Psoas muscle (tissue), 8 donors: ENCODE data around the gene GOLM1. TPM values are rescaled to one million over a fixed set of nuclear protein-coding genes. Genes with fewer than 3 reads are reported as not detected.

Experiments used
- ATAC-seq, 4 donors: fragments of 200-7000 bp; cut with Tn5 transposase; one replicate each; pipeline ENCODE4 v1.9.1; 2020; ENCODE audit warnings: moderate library complexity in 3 of 4, mild to moderate bottlenecking in 2 of 4
- DNase-seq, 2 donors: peaks; one replicate each; pipeline ENCODE4 v3.0.0-alpha.2; 2020
- H3K27ac ChIP-seq: fragments of 200-600 bp; one replicate; pipeline ENCODE4 v1.8.0; 2022
- H3K27me3 ChIP-seq, 3 donors: fragments of 200-600 bp in 1 of 3; one replicate each; pipeline versions ENCODE4 v1.6.1 to v1.8.0; 2013 to 2022; ENCODE audit warnings: low read length in 2 of 3, mild to moderate bottlenecking in 2 of 3, moderate library complexity in 1 of 3; ENCODE audit not compliant: insufficient read depth in 3 of 3
- H3K36me3 ChIP-seq, 2 donors: fragments of 200-600 bp in 1 of 2; one replicate each; pipeline versions ENCODE4 v1.6.1 to v1.8.0; 2013 to 2022; ENCODE audit warnings: low read depth in 1 of 2, mild to moderate bottlenecking in 1 of 2, moderate library complexity in 1 of 2; ENCODE audit not compliant: insufficient read depth in 1 of 2
- H3K4me1 ChIP-seq: fragments of 200-600 bp; one replicate; pipeline ENCODE4 v1.8.0; 2022
- H3K4me3 ChIP-seq: fragments of 200-600 bp; one replicate; pipeline ENCODE4 v1.8.0; 2022; ENCODE audit warnings: mild to moderate bottlenecking
- H3K9me3 ChIP-seq: fragments of 200-600 bp; one replicate; pipeline ENCODE4 v1.8.0; 2022
- CTCF ChIP-seq: fragments of 200-600 bp; IDR thresholded peaks from one replicate; pipeline ENCODE4 v1.8.0; 2022; ENCODE audit warnings: antibody characterized with exemption
- WGBS, 3 donors: extraction: QIAGEN DNeasy Blood & Tissue Kit; methylation state at CpG; one replicate each; pipeline versions ENCODE4 v1.1.6 to v1.1.7; 2013; 5-methylcytosine and 5-hydroxymethylcytosine counted together
- intact Hi-C, 2 donors: fragments of 100-400 bp; cut with DNase I; formaldehyde crosslinking; loops; one replicate each; pipeline versions ENCODE4 v1.11.0 to v1.14.2; 2022
- polyA plus RNA-seq, 3 donors: library from polyadenylated mRNA; stranded (reverse); fragments of 200-250 nt; gene quantifications; one replicate each; pipeline ENCODE4 v1.2.3, GENCODE V29; 2013
- total RNA-seq, 4 donors: library from RNA; stranded (reverse); fragmentation: NEBNext Ultra II Directional in 2 of 4; extraction: Animal tissue kit (Norgen Biotek cat#: 25700) in 2 of 4; gene quantifications; one replicate each; pipeline versions ENCODE4 v1.2.1 to v1.2.4, GENCODE V29; 2021 to 2023
- donor health status: healthy with polysubstance abuse.
- donor health status: DM: no; HTN: no; CAD: no; lungs with moderate emphysema.
- donor health status: Bipolar disorder and iron deficiency.
- donor health status: healthy.
- donor health status: DM: yes; HTN: yes; CAD: no.
- donor health status: DM: no; HTN: no; CAD: no.
- donor health status: DM: no; HTN: no; CAD: no.
- donor health status: DM: yes; HTN: yes; CAD: no.

Gene GOLM1
- total and polyA plus RNA-seq, 7 donors: 2.6 to 7.0 (median 3.6) TPM

- no peak for DNase-seq
- 70 to 73% (median 71%) methylated on average over 3 of the region's 3 CpGs for WGBS, 3 donors
- H3K27ac ChIP-seq: no peak overlapping the region
Measured at GRCh38 chr9:86040861-86041155, 58.5 kb downstream of the GOLM1 start.

GRCh38 chr9:86039991-86040860 is 59.1 kb downstream of the GOLM1 start:
- 94 to 96% (median 95%) methylated on average over 12 of the region's 12 CpGs for WGBS, 3 donors
- DNase-seq (no peak), ATAC-seq (no peak)
- Histone ChIP-seq H3K36me3 (no peaks in the 10 kb centered on the region), H3K4me3 (no peak overlapping the region), H3K9me3 (no peaks in the 10 kb centered on the region), H3K4me1 (no peaks in the 10 kb centered on the region), H3K27ac (no peak overlapping the region), H3K27me3 (no peaks in the 10 kb centered on the region)
- no peak for TF ChIP-seq CTCF
- intact Hi-C loops: no loop called here

More at GRCh38 chr9:86040861-86041155, 58.5 kb downstream of the GOLM1 start:
- Histone ChIP-seq H3K27me3 (no peaks in the 10 kb centered on the region), H3K4me1 (no peaks in the 10 kb centered on the region), H3K4me3 (no peak overlapping the region), H3K9me3 (no peaks in the 10 kb centered on the region), H3K36me3 (no peaks in the 10 kb centered on the region)
- intact Hi-C loops: no loop called here
- TF ChIP-seq CTCF: no peak
- no peak for ATAC-seq

GRCh38 chr9:86036555-86036954 is 62.8 kb downstream of the GOLM1 start:
- ATAC-seq (no peak), DNase-seq (no peak)
- H3K4me1 ChIP-seq: no peaks in the 10 kb centered on the region
- H3K4me3 ChIP-seq: no peak overlapping the region
- no peak for TF ChIP-seq CTCF
- H3K27me3 ChIP-seq: no peaks in the 10 kb centered on the region
- no peaks in the 10 kb centered on the region for H3K9me3 ChIP-seq
- intact Hi-C loops: no loop called here
- no peak overlapping the region for H3K27ac ChIP-seq
- peaks cover 0 to 11% of the 10 kb centered on the region in 2 donors for H3K36me3 ChIP-seq
- 91 to 94% (median 93%) methylated on average over 9 of the region's 9 CpGs for WGBS, 3 donors

- no peak overlapping the region for H3K4me3 ChIP-seq
- TF ChIP-seq CTCF: no peak
- no peak for DNase-seq
- H3K36me3 ChIP-seq: peaks cover 0 to 11% of the 10 kb centered on the region in 2 donors
- H3K4me1 ChIP-seq: no peaks in the 10 kb centered on the region
- no peaks in the 10 kb centered on the region for H3K27me3 ChIP-seq
- no peak for ATAC-seq
- intact Hi-C loops: no loop called here
- no peaks in the 10 kb centered on the region for H3K9me3 ChIP-seq
- H3K27ac ChIP-seq: no peak overlapping the region
- WGBS, 3 donors: 86 to 90% (median 89%) methylated on average over 15 of the region's 15 CpGs
Measured at GRCh38 chr9:86035827-86036440, 63.4 kb downstream of the GOLM1 start.
